ENCODE data around the gene BCCIP. TPM values are rescaled to one million over a fixed set of nuclear protein-coding genes. Genes with fewer than 3 reads are reported as not detected.

Gene BCCIP
- total and polyA plus RNA-seq, 2 of the 8 experiments (the other 6 are each of a cell fraction or from before 2014, with no cell fraction given): 33.9 to 120 TPM

GRCh38 chr10:125822878-125823662 lies at the start of gene BCCIP, which contains the start of gene UROS (continued):
- peak; percentile 98 for TF ChIP-seq JUND (IDR thresholded peaks at IDR 0.05; ENCODE audit: low read length)
- TF ChIP-seq SP1 (IDR thresholded peaks at IDR 0.05; ENCODE audit: low read depth, low read length): 0 out of 2 replicates have a peak, but pooled peaks have one; percentile 50
- TF ChIP-seq RXRA (IDR thresholded peaks at IDR 0.05; ENCODE audit: insufficient read depth, low read depth, low read length): no peak
- TF ChIP-seq SUZ12 (IDR thresholded peaks at IDR 0.05; ENCODE audit: low read length): no peak
- peak; percentile 57 for TF ChIP-seq SIX5 (IDR thresholded peaks at IDR 0.05; ENCODE audit: low read depth, low read length)
- no peak for TF ChIP-seq USF2 (IDR thresholded peaks at IDR 0.05; ENCODE audit: low read length)

Data from H1 (cell line).